ENCODE data around the gene HUS1.

DNA sequence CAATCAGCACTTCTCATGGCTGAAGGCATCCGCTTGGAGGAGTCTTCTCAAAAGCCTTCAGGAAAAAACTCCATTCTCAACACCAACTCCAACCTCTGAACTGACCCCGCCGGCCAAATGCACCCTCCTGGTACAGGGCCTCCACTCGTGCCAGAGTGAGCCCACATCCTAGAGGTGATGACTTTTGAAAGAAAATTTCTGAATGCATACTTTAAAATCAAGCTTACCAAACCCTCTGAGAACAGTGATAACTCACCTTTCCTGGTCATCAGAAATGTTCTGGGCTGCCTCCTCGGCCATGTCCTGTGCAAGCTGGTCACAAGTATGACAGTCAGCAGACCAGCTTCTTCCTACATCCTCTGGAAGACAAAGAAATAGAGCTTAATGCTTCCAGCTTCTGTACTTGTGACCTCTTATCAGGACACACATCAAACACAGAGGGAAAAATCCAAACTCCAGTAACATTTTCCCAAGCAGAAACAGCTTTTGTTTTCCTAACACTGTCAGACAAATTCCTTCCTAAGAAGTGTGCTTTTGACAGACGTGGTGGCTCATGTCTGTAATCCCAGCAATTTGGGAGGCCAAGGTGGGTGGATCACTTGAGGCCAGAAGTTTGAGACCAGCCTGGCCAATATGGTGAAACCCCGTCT, 31.1 kb downstream of the HUS1 start, which contains the start of gene PKD1L1:
- TF ChIP-seq POLR2AphosphoS5 (IDR thresholded peaks at IDR 0.05; ENCODE audit: low read depth, low read length) (no peak), POLR2A (IDR thresholded peaks at IDR 0.05; ENCODE audit: low read depth, low read length) (no peak), TAF1 (IDR thresholded peaks at IDR 0.05; ENCODE audit: borderline replicate concordance, low read depth, low read length) (no peak)

Data from GM12892 (cell line).